ENCODE results near the gene RUBCN.
"Not testable (repeated sequence)": the region's sequence is repeated elsewhere in the genome, so short reads cannot be mapped to it uniquely, and the experiment has no call there.

RUBCN gene

GRCh38 chr3:197654998-197655330 is 81.7 kb downstream of the RUBCN start:
- not testable (repeated sequence) for DNase-seq

- not testable (repeated sequence) for DNase-seq
These were observed 82.4 kb downstream of the RUBCN start for GRCh38 chr3:197654090-197654997.

GRCh38 chr3:197652860-197653259 is 83.8 kb downstream of the RUBCN start:
- DNase-seq, result not testable (repeated sequence)

GRCh38 chr3:197647649-197648048 is 89.1 kb downstream of the RUBCN start:
- DNase-seq, result not testable (repeated sequence)

- DNase-seq, result not testable (repeated sequence)
These were observed 89.5 kb downstream of the RUBCN start for GRCh38 chr3:197647191-197647590.

GRCh38 chr3:197646294-197646693 is 90.4 kb downstream of the RUBCN start:
- not testable (repeated sequence) for DNase-seq

GRCh38 chr3:197637556-197637955 is 99.1 kb downstream of the RUBCN start:
- not testable (repeated sequence) for DNase-seq

GRCh38 chr3:197631989-197632388 is 104.7 kb downstream of the RUBCN start:
- not testable (repeated sequence) for DNase-seq

- DNase-seq, result not testable (repeated sequence)
These were observed 105.9 kb downstream of the RUBCN start for GRCh38 chr3:197630766-197631165.

GRCh38 chr3:197629286-197629685 is 107.4 kb downstream of the RUBCN start:
- DNase-seq, result not testable (repeated sequence)

- not testable (repeated sequence) for DNase-seq
These were observed 108.8 kb downstream of the RUBCN start for GRCh38 chr3:197627772-197628523.

GRCh38 chr3:197627158-197627771 is 109.4 kb downstream of the RUBCN start:
- DNase-seq, result not testable (repeated sequence)

GRCh38 chr3:197626404-197627157 is 110.1 kb downstream of the RUBCN start:
- not testable (repeated sequence) for DNase-seq

GRCh38 chr3:197621478-197621877 is 115.2 kb downstream of the RUBCN start:
- not testable (repeated sequence) for DNase-seq

All from DMS79 (cell line).